Activated T-cell treated with anti-CD3 and anti-CD28 coated beads, Interleukin-2, amount 50 U/mL, for 72 hours (primary cell): ENCODE measurements around the gene EFCAB14. TPM values are rescaled to one million over a fixed set of nuclear protein-coding genes. Genes with fewer than 3 reads are reported as not detected.

Experiments
- ATAC-seq, 2 donors: fragments of 150-1000 bp; cut with Tn5 transposase; replicated peaks in 1 of 2; 2 replicates each; pipeline ENCODE4 v1.10.0; 2021; ENCODE audit warnings: moderate library complexity in 2 of 2, mild to moderate bottlenecking in 1 of 2
- DNase-seq, 2 donors: peaks; one replicate each; pipeline ENCODE4 v3.0.0; 2021 to 2022; ENCODE audit warnings: mixed read lengths in 1 of 2
- H3K27ac Mint-ChIP-seq: one replicate; pipeline ENCODE4 v1.8.0; 2022; ENCODE audit warnings: mild to moderate bottlenecking, moderate library complexity, mixed read lengths
- H3K27me3 Mint-ChIP-seq: one replicate; pipeline ENCODE4 v1.8.0; 2022; ENCODE audit warnings: low read depth, mixed read lengths
- H3K36me3 Mint-ChIP-seq, 2 donors: one replicate each; pipeline ENCODE4 v1.8.0; 2022; ENCODE audit warnings: mixed read lengths in 2 of 2, mild to moderate bottlenecking in 1 of 2; ENCODE audit not compliant: insufficient read depth in 2 of 2
- H3K4me1 Mint-ChIP-seq: one replicate; pipeline ENCODE4 v1.8.0; 2022; ENCODE audit warnings: low read depth, mixed read lengths
- H3K4me3 Mint-ChIP-seq, 2 donors: one replicate each; pipeline ENCODE4 v1.8.0; 2022; ENCODE audit warnings: mild to moderate bottlenecking in 2 of 2, mixed read lengths in 2 of 2, moderate library complexity in 2 of 2
- H3K9me3 Mint-ChIP-seq, 2 donors: one replicate each; pipeline ENCODE4 v1.8.0; 2022; ENCODE audit warnings: mixed read lengths in 2 of 2
- total RNA-seq, 2 donors: library from RNA; stranded (reverse); gene quantifications; one replicate each; pipeline ENCODE4 v1.2.3, GENCODE V29; 2022

Gene EFCAB14
- total RNA-seq, 2 donors from 2014 or later = 48.6 to 50.3 TPM

DNA sequence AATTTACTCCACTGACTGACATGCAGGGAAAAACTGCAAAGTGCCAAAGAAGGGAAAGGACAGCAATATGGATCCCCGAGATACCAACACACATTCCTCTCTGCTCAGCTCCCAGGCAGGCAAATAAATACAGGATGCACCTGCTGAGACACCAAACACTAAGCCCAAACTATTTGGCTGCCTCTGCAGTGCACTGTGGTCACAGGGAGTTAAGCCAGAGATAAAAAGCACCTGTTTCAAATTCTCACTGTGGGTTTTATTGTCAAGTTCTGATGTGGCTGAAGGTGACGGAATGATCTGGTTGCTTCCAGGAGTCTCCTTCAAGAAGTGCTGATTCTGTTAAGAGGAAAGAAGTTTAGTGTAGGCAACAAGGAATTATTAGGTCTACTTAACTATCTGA is 29.6 kb downstream of the EFCAB14 start:
- no peak overlapping the region for H3K4me3 Mint-ChIP-seq
- H3K27ac Mint-ChIP-seq = peak overlapping the region; percentile 47
- ATAC-seq (no peak), DNase-seq (no peak)
- peaks cover 11% of the 10 kb centered on the region for H3K4me1 Mint-ChIP-seq
- H3K27me3 Mint-ChIP-seq = no peaks in the 10 kb centered on the region
- H3K9me3 Mint-ChIP-seq = no peaks in the 10 kb centered on the region
- H3K36me3 Mint-ChIP-seq = peaks cover 5 to 27% of the 10 kb centered on the region in 2 donors

DNA sequence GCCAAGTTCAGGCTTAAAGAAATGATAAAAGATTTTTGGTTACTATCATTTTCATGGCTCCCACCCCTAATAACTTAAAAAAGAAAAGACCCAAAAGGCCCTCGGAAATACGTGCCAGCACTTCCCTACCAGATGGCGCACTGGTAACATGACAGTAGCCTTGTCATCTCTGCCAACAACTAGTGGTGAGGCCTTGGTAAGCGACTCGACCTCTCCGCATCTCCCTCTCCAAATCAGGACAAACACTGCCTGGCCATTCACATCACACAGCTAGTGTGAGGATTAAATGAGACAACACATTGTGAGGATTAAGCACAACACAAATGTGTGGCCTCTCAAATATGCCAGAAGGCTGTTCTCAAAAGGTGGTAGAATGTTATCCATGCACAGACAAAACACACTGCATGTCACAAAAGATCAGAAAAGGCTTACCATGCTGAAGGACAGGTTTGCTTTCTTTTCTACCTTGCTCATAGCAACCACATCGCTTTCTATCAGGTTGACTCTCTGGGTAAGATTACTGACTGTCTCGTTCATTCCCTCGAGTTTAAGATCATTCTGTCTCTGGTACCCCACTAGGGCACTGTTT is 30.9 kb downstream of the EFCAB14 start:
- H3K36me3 Mint-ChIP-seq = peaks cover 5 to 25% of the 10 kb centered on the region in 2 donors
- H3K4me1 Mint-ChIP-seq = peaks cover 11% of the 10 kb centered on the region
- no peaks in the 10 kb centered on the region for H3K27me3 Mint-ChIP-seq
- DNase-seq (no peak), ATAC-seq (no peak)
- peak overlapping the region; percentile 54 for H3K27ac Mint-ChIP-seq
- no peaks in the 10 kb centered on the region for H3K9me3 Mint-ChIP-seq
- no peak overlapping the region for H3K4me3 Mint-ChIP-seq

DNA sequence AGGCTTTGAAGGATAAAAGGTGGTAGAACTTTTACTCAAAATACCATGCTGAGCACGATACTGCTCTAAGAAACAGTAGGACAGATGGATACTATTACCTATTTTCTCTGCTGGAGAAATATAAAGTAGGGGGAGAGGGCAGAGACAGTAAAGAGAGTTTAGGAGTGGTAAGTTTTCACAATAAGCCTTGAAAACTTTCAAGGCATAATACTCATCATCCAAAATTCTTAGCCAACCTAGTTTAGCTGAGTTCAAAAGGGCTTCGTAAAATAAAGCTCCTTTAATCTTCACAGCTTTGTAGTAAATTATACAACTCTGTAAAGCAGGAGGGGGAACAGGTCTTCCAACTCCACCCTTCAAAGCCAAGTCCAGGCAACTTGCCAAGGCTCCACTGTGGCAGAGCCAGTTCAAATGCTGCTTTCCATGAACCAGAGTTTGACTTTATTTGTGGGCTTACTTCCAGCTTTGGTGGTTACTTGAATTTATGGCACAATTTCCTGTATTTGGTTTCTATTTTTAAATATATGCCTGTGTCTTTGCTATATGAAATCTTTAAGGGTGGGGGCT is 31.7 kb downstream of the EFCAB14 start:
- peaks cover 5 to 24% of the 10 kb centered on the region in 2 donors for H3K36me3 Mint-ChIP-seq
- no peaks in the 10 kb centered on the region for H3K27me3 Mint-ChIP-seq
- no peaks in the 10 kb centered on the region for H3K9me3 Mint-ChIP-seq
- ATAC-seq (no peak), DNase-seq (no peak)
- peaks cover 11% of the 10 kb centered on the region for H3K4me1 Mint-ChIP-seq
- H3K4me3 Mint-ChIP-seq = no peak overlapping the region
- H3K27ac Mint-ChIP-seq = no peak overlapping the region

DNA sequence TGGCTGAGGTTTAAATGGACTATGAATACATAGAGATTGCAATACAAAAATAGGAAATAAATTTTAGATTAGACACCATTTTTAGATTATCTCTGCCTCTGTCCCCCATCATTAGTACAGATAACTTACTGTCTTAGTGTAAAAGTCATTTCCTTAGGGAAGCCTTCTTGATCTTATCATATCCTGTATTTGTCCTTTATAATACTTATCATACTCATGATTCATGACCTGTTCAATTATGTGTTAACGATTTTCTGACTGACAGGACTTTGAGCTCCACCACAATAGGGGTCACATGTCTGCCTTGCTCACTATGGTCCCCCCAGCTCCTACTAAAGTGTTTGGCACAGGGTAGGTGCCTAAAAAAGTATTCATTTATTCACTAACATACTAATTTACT is 32.7 kb downstream of the EFCAB14 start:
- ATAC-seq (no peak), DNase-seq (no peak)
- Mint-ChIP-seq H3K9me3 (no peaks in the 10 kb centered on the region), H3K27me3 (no peaks in the 10 kb centered on the region), H3K36me3 (peaks cover 3 to 23% of the 10 kb centered on the region in 2 donors), H3K4me3 (no peak overlapping the region), H3K27ac (no peak overlapping the region), H3K4me1 (peaks cover 11% of the 10 kb centered on the region)

DNA sequence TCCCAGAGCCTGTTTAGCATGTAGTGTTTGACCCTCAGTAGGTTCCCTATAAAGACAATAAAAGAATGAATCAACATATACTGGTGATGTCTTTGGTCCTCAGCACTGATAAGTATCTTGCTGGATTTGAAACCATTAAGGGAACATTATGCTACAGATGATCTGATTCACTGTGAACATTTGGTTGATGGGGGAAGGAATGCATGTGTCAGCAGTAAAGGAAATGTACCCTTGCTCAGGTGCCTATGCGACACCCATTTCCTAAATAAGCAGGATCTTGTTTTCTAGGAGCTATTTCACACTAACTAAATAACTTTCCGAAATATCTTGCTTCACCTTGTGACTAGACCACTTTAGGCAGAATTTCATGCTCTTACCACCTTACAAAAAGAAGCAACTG is 34.2 kb downstream of the EFCAB14 start:
- Mint-ChIP-seq H3K9me3 (no peaks in the 10 kb centered on the region), H3K27ac (no peak overlapping the region), H3K4me1 (peaks cover 11% of the 10 kb centered on the region), H3K36me3 (peaks cover 8 to 28% of the 10 kb centered on the region in 2 donors), H3K27me3 (no peaks in the 10 kb centered on the region), H3K4me3 (no peak overlapping the region)
- no peak for ATAC-seq
- DNase-seq = no peak

DNA sequence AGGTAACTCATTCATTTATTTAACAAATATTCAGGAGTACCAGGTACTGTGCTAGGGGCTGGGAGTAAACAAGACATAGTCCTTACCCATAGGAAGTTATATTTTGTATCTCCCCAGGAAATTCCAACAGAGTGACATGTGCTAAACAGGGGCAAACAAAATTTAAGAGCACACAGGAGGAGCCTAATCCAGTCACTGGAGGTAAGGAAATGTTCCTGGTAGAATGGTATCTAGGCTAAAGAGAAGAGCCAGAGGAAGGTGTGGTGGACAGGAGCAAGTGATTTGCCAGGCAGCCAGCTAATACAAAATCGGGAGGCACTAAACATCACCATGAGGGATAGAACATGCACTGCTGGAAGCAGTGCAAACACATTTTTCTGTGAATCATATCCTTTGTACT is 36.9 kb downstream of the EFCAB14 start:
- Mint-ChIP-seq H3K4me1 (peaks cover 7% of the 10 kb centered on the region), H3K9me3 (no peaks in the 10 kb centered on the region), H3K27me3 (no peaks in the 10 kb centered on the region), H3K36me3 (peaks cover 8 to 26% of the 10 kb centered on the region in 2 donors), H3K4me3 (no peak overlapping the region), H3K27ac (peak overlapping the region; percentile 1)
- ATAC-seq (no peak), DNase-seq (no peak)

DNA sequence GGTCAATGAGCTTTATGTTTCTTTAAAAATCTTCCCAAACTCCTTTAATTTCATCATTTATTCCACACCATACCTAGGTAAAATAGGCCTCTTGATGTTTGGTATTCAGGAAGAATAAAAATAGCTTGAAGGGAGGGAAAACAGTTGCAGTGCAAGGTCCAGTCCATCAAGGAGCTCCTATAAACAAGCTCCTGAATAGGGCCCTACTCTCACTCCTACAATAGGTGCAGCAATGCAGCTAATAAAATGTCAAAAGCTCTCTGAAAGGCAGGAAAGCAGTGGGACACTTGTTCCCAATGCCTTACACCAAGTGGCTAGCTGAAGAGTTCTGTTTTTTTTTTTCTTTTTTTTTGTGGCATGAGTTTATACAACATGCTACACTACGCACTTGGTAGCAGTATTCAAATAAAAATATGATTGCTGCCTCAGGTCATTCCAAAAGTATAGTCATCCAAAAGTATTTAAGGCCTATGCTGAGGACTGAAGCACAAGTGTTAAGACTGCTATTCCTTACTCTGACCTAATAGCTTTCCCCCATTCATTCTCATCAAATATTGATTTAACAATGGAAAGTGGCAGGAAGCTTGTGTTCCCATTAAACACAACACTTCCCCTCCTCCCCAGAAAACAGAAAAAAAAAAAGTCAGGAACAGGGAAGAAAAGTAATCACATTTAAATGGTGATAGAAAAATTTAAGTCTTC is 37.4 kb downstream of the EFCAB14 start:
- H3K4me3 Mint-ChIP-seq = no peak overlapping the region
- H3K27ac Mint-ChIP-seq = peak overlapping the region; percentile 1
- DNase-seq (no peak), ATAC-seq (no peak)
- H3K4me1 Mint-ChIP-seq = peaks cover 7% of the 10 kb centered on the region
- H3K27me3 Mint-ChIP-seq = no peaks in the 10 kb centered on the region
- H3K36me3 Mint-ChIP-seq = peaks cover 8 to 23% of the 10 kb centered on the region in 2 donors
- H3K9me3 Mint-ChIP-seq = no peaks in the 10 kb centered on the region

DNA sequence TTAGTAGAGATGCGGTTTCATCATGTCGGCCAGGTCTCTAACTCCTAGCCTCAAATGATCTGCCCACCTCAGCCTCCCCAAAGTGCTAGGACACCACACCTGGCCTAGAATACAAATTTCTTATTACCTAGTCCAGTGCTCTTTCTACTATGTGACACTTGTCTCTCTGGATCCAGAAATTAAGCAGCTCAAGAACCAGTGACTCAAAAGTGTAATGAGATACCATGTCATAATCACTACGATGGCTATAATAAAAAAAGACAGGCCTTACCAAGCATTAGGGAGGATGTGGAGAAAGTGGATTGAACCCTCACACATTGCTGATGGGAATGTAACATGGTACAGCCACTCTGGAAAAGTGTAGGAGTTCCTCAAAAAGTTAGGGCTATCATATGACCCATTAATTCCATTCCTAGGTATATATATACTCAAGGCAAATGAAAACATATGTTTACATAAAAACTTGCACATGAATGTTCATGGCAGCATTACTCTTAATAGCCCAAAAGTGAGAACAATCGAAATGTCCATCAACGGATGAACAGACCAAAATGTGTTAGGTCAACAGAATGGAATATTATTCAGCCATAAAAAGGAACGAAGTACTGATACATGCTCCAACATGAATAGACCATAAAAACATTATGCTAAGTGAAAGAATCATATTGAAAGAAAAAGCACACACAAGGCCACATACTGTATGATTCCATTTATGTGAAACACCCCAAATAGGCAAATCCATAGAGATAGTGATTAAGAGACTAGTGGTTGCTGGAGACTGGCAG is 38.9 kb downstream of the EFCAB14 start:
- Mint-ChIP-seq H3K4me3 (no peak overlapping the region), H3K27ac (peak overlapping the region; percentile 25), H3K36me3 (peaks cover 8 to 22% of the 10 kb centered on the region in 2 donors), H3K9me3 (no peaks in the 10 kb centered on the region), H3K4me1 (peaks cover 22% of the 10 kb centered on the region), H3K27me3 (no peaks in the 10 kb centered on the region)
- ATAC-seq = no peak
- no peak for DNase-seq

DNA sequence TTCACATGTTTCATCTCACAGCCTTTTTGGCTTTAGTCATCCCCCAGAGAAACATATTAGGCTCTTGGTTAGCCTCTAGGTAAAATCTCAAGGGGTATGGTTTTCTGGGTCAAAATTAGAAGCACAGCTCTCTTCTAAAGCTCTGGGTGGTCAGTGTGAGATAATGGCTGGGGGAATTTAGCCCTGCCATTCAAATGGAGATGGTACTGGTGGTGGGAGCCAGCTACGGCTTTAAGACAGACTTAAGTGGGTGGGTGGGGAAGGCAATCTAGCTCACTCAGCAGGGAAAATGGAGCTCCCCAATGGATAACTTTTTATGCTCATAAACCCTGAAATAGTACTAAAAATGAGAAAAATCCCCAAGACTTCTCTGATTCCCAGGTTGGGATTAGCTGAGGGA is 41.6 kb downstream of the EFCAB14 start:
- peaks cover 8 to 20% of the 10 kb centered on the region in 2 donors for H3K36me3 Mint-ChIP-seq

DNA sequence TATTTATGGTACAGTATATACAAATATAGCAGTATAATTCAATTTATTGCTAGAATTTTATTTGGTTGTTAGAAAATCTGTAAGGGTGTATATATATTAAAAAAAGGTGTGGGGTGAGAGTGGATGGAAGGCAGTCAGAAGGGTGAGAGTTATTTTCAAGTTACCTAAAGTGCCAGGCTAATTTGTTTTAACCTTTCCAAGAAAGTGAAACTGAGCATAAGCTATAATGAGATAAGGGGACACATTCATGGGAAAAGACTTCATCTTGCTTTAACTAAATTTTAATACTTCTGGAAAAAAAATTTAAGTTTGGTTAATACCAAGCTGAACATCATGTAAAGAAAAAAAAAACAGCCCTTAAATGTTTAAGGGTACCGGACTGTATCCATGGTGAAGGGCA is 42.4 kb downstream of the EFCAB14 start:
- Mint-ChIP-seq H3K36me3 (peaks cover 8 to 14% of the 10 kb centered on the region in 2 donors), H3K9me3 (no peaks in the 10 kb centered on the region), H3K4me1 (peaks cover 32% of the 10 kb centered on the region), H3K27me3 (no peaks in the 10 kb centered on the region), H3K4me3 (peak overlapping the region; percentile 51 to 91), H3K27ac (peak overlapping the region; percentile 100)
- no peak for ATAC-seq
- DNase-seq = no peak

More for the DNA sequence above, 41.6 kb downstream of the EFCAB14 start:
- Mint-ChIP-seq H3K4me3 (no peak overlapping the region), H3K27me3 (no peaks in the 10 kb centered on the region), H3K9me3 (no peaks in the 10 kb centered on the region), H3K4me1 (peaks cover 32% of the 10 kb centered on the region), H3K27ac (peak overlapping the region; percentile 100)
- ATAC-seq (no peak), DNase-seq (no peak)

DNA sequence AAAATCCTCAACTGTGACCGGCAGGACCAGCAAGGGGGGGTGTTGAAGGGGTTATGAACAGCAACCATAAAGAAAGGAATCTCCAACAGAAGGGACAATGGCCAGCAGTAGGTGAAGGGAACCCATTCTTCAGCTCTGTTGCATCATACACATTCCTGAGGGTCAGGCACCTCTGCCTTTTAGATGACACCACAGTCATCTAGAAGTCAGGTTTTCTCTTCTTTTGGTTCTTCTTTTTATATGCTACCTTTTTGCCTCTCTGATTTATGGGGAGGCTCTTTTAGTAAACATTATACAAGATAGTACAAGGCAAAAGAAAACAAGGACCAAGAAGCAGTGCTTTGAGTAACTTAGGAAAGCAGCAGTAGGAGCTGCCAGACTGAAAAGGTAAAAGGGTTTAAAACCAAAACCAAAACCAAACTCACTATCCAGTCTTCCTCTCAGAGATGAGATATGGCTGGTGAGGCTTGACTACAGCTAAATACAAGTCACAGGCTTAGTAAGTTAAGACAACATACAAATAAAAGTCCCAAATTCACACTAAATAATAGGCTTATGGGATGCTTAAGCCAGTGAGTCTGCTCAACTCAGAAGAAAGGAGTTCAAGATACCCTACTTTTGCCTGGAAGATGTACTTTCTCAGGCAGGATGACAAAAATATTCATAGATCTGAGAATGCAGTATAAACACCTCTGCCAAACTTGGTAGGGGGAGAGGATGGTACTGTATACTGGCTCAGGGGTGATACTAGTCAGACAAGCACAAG is 43.2 kb downstream of the EFCAB14 start:
- peaks cover 32% of the 10 kb centered on the region for H3K4me1 Mint-ChIP-seq
- H3K27ac Mint-ChIP-seq = peak overlapping the region; percentile 100

DNA sequence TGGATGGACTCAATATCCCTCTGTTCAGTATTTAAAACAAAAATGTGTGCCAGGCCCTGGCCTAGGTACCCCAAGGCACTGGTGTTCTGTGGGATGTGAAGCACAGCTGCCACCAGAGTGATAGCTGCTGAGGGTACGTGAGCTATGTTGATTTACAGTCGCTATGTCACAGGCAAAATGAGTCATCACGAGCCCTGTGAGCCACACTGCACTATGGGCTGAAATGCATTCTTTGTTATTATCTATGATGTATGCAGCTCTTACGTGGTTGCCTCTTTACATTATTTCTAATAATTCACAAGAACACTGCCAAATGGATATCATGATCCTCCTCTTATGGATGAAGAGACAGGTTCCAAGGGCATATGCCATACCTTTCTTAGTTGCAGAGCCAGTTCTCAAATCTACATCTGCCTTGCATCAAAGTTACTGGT is 45.1 kb downstream of the EFCAB14 start:
- peaks cover 0 to 4% of the 10 kb centered on the region in 2 donors for H3K36me3 Mint-ChIP-seq
- ATAC-seq (peak; percentile 77 to 83), DNase-seq (peak; percentile 20 to 29)
- no peaks in the 10 kb centered on the region for H3K27me3 Mint-ChIP-seq
- H3K4me1 Mint-ChIP-seq = peaks cover 32% of the 10 kb centered on the region
- no peaks in the 10 kb centered on the region for H3K9me3 Mint-ChIP-seq
- no peak overlapping the region for H3K4me3 Mint-ChIP-seq
- H3K27ac Mint-ChIP-seq = no peak overlapping the region

More for the DNA sequence above, 43.2 kb downstream of the EFCAB14 start:
- DNase-seq (peak in 1 of 2 donors; percentile 18), ATAC-seq (peak; percentile 65 to 79)
- Mint-ChIP-seq H3K4me3 (peak overlapping the region; percentile 51 to 91), H3K36me3 (peaks cover 7 to 10% of the 10 kb centered on the region in 2 donors), H3K9me3 (no peaks in the 10 kb centered on the region), H3K27me3 (no peaks in the 10 kb centered on the region)
